A549 (cell line): ENCODE results near the gene OBSCN.

Experiments used
- CTCF ChIP-seq: fragments of >200 bp; sonication (Bioruptor Twin); formaldehyde crosslinking; IDR thresholded peaks from 3 replicates; pipeline ENCODE4 v1.5.1; 2016
- ELK1 ChIP-seq: fragments of 150-350 bp; IDR thresholded peaks from 2 replicates; pipeline ENCODE4 v1.6.1; 2014; ENCODE audit warnings: low read depth, mild to moderate bottlenecking, low read length
- EP300 ChIP-seq, 2 experiments: fragments of >200 bp; sonication (Bioruptor Twin); formaldehyde crosslinking; IDR thresholded peaks; 2 replicates in 1 of 2; 3 replicates in 1 of 2; pipeline ENCODE4 v1.6.1; 2016 to 2017
- KDM1A ChIP-seq: fragments of 200-600 bp; sonication (generic); IDR thresholded peaks from 2 replicates; pipeline ENCODE4 v1.6.1; 2016; ENCODE audit warnings: low read depth, mild to moderate bottlenecking
- NFE2L2 ChIP-seq: fragments of 150-350 bp; conservative IDR thresholded peaks from 2 replicates; pipeline ENCODE4 v1.6.1; 2014; ENCODE audit warnings: low read length
- POLR2A ChIP-seq: IDR thresholded peaks from 2 replicates; pipeline ENCODE4 v1.6.1; 2012; ENCODE audit warnings: mild to moderate bottlenecking, low read length
- RAD21 ChIP-seq, 2 experiments: fragments of >200 bp in 1 of 2; sonication (Bioruptor Twin) in 1 of 2; formaldehyde crosslinking in 1 of 2; IDR thresholded peaks in 1 of 2; conservative IDR thresholded peaks in 1 of 2; 2 replicates in 1 of 2; 3 replicates in 1 of 2; pipeline ENCODE4 v1.6.1; 2012 to 2018; ENCODE audit warnings: inconsistent platforms in 1 of 2
- TP53 ChIP-seq: fragments of 250-450 bp; sonication (Bioruptor Pico); IDR thresholded peaks from 2 replicates; pipeline ENCODE4 v1.5.0; 2021; ENCODE audit warnings: mild to moderate bottlenecking, moderate library complexity
- USF2 ChIP-seq: fragments of 450-650 bp; IDR thresholded peaks from 2 replicates; pipeline ENCODE4 v1.6.1; 2014; ENCODE audit warnings: antibody characterized with exemption

- no peak for TF ChIP-seq RAD21 (conservative IDR thresholded peaks at IDR 0.05 in 1 of 2, IDR thresholded peaks at IDR 0.05 in 1 of 2)
- TF ChIP-seq EP300 (IDR thresholded peaks at IDR 0.05), result no peak
- no peak for TF ChIP-seq ELK1
- no peak for TF ChIP-seq CTCF
- no peak for TF ChIP-seq USF2
- no peak for TF ChIP-seq POLR2A
- no peak for TF ChIP-seq KDM1A
- TF ChIP-seq NFE2L2, result no peak
- TF ChIP-seq TP53 (CRISPR knock-in tag), result no peak
These were observed 97.9 kb downstream of the OBSCN start for GRCh38 chr1:228305721-228306152.
